Omental fat pad (tissue), 4 donors: ENCODE data around the gene NAP1L3. TPM values are rescaled to one million over a fixed set of nuclear protein-coding genes. Genes with fewer than 3 reads are reported as not detected.

Experiments
- ATAC-seq: fragments of 150-250 bp; one replicate; pipeline ENCODE4 v1.9.1; 2016; ENCODE audit warnings: mild to moderate bottlenecking, moderate library complexity; ENCODE audit not compliant: low FRiP score
- DNase-seq: peaks from one replicate; pipeline ENCODE4 v3.0.0-alpha.2; 2019; ENCODE audit warnings: low spot score
- total RNA-seq, 4 donors: library from RNA; depleted of rRNA; stranded (reverse); fragments of >200 nt; gene quantifications; one replicate each; pipeline ENCODE4 v1.1.0, GENCODE V29; 2016
- TF ChIP-seq, protein P1 (sequence below), 3 donors: fragments of 450-650 bp; IDR thresholded peaks; one replicate each; pipeline ENCODE4 v1.5.1; 2016 to 2017; ENCODE audit warnings: antibody characterized with exemption in 3 of 3, mild to moderate bottlenecking in 3 of 3, moderate library complexity in 2 of 3

The NAP1L3 gene
- total RNA-seq, 4 donors from 2014 or later: 0.60 to 1.1 (median 0.84) TPM; not detected in 1

DNA sequence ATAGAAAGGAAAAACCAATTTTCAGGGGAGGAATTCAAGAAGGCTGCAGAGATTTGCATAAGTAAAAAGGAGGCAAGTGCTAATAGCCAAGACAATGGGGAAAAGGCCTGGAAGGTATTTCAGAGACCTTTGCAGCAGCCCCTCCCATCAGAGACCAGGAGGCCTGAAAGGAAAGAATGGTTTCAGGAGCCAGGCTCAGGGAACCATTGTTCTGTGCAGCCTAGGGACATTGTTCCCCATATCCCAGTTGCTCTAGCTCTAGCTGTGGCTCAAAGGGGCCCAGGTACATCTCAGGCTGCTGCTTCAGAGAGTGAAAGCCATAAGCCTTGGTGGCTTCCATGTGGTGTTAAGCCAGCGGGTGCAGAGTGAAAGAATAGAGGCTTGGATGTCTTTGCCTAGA lies 24.0 kb downstream of the NAP1L3 start:
- ATAC-seq: no peak
- no peak for DNase-seq
- TF ChIP-seq, protein P1, sequence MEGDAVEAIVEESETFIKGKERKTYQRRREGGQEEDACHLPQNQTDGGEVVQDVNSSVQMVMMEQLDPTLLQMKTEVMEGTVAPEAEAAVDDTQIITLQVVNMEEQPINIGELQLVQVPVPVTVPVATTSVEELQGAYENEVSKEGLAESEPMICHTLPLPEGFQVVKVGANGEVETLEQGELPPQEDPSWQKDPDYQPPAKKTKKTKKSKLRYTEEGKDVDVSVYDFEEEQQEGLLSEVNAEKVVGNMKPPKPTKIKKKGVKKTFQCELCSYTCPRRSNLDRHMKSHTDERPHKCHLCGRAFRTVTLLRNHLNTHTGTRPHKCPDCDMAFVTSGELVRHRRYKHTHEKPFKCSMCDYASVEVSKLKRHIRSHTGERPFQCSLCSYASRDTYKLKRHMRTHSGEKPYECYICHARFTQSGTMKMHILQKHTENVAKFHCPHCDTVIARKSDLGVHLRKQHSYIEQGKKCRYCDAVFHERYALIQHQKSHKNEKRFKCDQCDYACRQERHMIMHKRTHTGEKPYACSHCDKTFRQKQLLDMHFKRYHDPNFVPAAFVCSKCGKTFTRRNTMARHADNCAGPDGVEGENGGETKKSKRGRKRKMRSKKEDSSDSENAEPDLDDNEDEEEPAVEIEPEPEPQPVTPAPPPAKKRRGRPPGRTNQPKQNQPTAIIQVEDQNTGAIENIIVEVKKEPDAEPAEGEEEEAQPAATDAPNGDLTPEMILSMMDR (IDR thresholded peaks at IDR 0.05): no peak

DNA sequence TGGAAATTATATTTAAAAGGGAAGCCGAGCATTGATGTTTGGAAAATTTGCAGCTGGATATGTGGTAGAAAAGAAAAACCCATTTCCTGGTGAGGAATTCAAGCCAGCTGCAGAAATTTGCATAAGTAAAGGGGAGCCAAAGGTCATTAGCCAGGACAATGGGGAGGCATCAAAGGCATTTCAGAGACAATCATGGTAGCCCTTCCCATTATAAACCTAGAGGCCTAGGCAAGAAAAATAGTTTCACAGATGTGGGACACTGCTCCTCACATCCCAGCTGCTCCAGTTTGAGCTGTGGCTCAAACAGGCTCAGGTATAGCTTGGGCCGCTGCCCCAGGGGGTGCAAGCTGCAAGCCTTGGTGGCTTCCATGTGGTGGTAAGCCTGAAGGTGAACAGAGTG lies 35.8 kb downstream of the NAP1L3 start:
- ATAC-seq: no peak
- TF ChIP-seq, protein P1 (IDR thresholded peaks at IDR 0.05): no peak
- no peak for DNase-seq

Other genes with a start within 250 kb of the NAP1L3 start
- not detected for gene FAM133A, start 628 bp upstream of the NAP1L3 start, total RNA-seq